ENCODE measurements around the gene LOC101059915.
"Not testable (repeated sequence)": the region's sequence is repeated elsewhere in the genome, so short reads cannot be mapped to it uniquely, and the experiment has no call there.

DNA sequence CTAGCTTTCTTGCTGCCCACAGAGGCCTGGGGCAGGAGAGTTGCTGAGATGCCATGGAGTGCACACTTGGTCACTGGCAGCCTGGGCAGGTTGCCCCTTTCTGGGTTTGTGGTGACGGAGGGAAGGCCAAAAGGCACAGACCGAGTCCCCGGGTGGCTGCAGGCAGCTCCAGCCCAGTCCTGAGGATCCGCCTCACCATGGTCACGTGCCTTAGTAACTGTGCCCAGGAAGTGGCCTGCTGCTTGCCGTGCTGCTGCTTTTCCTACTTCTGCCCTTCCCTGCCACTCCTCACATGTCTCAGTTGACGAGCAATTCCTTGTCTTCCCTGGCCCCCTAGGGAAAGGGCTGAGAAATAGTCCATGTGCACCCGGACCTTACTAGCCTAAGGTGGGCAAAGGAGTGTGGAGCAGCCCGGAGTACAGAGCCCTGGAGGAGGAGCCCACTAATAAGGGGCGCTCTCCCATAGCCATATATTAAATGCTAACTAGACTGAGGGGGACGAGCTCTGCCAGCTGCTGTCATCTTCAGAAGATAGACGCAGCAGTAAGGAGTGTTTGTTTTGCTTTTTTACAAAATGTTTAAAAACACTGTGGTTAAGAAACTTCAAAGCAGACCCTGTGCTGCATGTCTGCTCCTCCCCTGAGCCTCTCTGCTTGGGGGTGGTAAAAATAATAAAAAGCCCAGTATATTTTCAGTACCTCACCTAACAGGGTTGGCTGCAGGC lies 31.1 kb downstream of the LOC101059915 start:
- TF ChIP-seq, protein P1, sequence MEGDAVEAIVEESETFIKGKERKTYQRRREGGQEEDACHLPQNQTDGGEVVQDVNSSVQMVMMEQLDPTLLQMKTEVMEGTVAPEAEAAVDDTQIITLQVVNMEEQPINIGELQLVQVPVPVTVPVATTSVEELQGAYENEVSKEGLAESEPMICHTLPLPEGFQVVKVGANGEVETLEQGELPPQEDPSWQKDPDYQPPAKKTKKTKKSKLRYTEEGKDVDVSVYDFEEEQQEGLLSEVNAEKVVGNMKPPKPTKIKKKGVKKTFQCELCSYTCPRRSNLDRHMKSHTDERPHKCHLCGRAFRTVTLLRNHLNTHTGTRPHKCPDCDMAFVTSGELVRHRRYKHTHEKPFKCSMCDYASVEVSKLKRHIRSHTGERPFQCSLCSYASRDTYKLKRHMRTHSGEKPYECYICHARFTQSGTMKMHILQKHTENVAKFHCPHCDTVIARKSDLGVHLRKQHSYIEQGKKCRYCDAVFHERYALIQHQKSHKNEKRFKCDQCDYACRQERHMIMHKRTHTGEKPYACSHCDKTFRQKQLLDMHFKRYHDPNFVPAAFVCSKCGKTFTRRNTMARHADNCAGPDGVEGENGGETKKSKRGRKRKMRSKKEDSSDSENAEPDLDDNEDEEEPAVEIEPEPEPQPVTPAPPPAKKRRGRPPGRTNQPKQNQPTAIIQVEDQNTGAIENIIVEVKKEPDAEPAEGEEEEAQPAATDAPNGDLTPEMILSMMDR (IDR thresholded peaks at IDR 0.05) = not testable (repeated sequence)
- TF ChIP-seq POLR2A (IDR thresholded peaks at IDR 0.05) = not testable (repeated sequence)
